Right atrium auricular region (tissue), 2 donors: Measurements from ENCODE around the gene DAW1. TPM values are rescaled to one million over a fixed set of nuclear protein-coding genes. Genes with fewer than 3 reads are reported as not detected.
A peak's percentile ranks its signal among the peaks of the same experiment; 100 is the strongest.

Experiments used
- DNase-seq: peaks from one replicate; pipeline ENCODE4 v3.0.0-alpha.2; 2019; ENCODE audit warnings: low spot score
- H3K27ac ChIP-seq, 2 donors: fragments of 200-600 bp; sonication (generic); 1 replicate in 1 of 2; 2 replicates in 1 of 2; pipeline ENCODE4 v1.5.1; 2016 to 2019
- H3K27me3 ChIP-seq, 2 donors: fragments of 200-600 bp; sonication (generic); one replicate each; pipeline versions ENCODE4 v1.5.1 to v1.6.0; 2017 to 2019
- H3K36me3 ChIP-seq: fragments of 200-600 bp; sonication (generic); one replicate; pipeline ENCODE4 v1.5.1; 2016
- H3K4me1 ChIP-seq, 2 donors: fragments of 200-600 bp; sonication (generic); one replicate each; pipeline versions ENCODE4 v1.5.1 to v1.6.0; 2017 to 2019
- H3K4me3 ChIP-seq, 2 donors: fragments of 200-600 bp; sonication (generic); 1 replicate in 1 of 2; 2 replicates in 1 of 2; pipeline ENCODE4 v1.5.1; 2017 to 2019; ENCODE audit warnings: mild to moderate bottlenecking in 1 of 2, moderate library complexity in 1 of 2
- H3K9me3 ChIP-seq, 2 donors: fragments of 200-600 bp; sonication (generic); one replicate each; pipeline ENCODE4 v1.5.1; 2019
- total RNA-seq, 2 donors: library from RNA; depleted of rRNA; stranded (reverse); fragments of >200 nt; gene quantifications; one replicate each; pipeline ENCODE4 v1.1.0, GENCODE V29; 2016
- TF ChIP-seq, protein P1 (sequence below), 2 donors: fragments of 200-600 bp; sonication (generic); IDR thresholded peaks; one replicate each; pipeline ENCODE4 v1.5.1; 2019; ENCODE audit warnings: antibody characterized with exemption in 2 of 2

DAW1 gene
- total RNA-seq, 2 donors from 2014 or later, result 0.43 TPM; not detected in 1

DNA sequence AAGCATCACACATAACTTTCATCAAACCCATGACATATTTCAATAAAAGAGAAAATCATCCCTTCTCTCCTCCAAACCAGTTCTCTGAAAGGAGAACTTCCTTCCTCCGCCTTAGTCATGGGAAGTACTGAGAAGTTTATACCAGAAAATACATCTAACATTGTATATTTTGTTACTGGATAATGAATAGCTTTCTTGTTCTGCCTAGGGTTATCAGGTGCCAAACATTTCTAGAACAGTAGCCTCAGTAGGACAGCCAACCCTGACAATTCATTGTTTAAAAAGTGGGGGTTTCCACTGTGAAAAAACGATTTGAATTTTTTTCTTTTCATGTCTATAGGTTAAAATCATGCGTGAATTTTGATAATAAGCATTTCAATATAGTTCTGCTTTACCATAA, 16.0 kb upstream of the DAW1 start:
- Histone ChIP-seq H3K9me3 (no peaks in the 10 kb centered on the region), H3K36me3 (no peaks in the 10 kb centered on the region), H3K27ac (no peak overlapping the region), H3K27me3 (no peaks in the 10 kb centered on the region), H3K4me3 (no peak overlapping the region), H3K4me1 (peaks cover 0 to 8% of the 10 kb centered on the region in 2 donors)
- TF ChIP-seq, protein P1, sequence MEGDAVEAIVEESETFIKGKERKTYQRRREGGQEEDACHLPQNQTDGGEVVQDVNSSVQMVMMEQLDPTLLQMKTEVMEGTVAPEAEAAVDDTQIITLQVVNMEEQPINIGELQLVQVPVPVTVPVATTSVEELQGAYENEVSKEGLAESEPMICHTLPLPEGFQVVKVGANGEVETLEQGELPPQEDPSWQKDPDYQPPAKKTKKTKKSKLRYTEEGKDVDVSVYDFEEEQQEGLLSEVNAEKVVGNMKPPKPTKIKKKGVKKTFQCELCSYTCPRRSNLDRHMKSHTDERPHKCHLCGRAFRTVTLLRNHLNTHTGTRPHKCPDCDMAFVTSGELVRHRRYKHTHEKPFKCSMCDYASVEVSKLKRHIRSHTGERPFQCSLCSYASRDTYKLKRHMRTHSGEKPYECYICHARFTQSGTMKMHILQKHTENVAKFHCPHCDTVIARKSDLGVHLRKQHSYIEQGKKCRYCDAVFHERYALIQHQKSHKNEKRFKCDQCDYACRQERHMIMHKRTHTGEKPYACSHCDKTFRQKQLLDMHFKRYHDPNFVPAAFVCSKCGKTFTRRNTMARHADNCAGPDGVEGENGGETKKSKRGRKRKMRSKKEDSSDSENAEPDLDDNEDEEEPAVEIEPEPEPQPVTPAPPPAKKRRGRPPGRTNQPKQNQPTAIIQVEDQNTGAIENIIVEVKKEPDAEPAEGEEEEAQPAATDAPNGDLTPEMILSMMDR (IDR thresholded peaks at IDR 0.05), result no peak
- no peak for DNase-seq

DNA sequence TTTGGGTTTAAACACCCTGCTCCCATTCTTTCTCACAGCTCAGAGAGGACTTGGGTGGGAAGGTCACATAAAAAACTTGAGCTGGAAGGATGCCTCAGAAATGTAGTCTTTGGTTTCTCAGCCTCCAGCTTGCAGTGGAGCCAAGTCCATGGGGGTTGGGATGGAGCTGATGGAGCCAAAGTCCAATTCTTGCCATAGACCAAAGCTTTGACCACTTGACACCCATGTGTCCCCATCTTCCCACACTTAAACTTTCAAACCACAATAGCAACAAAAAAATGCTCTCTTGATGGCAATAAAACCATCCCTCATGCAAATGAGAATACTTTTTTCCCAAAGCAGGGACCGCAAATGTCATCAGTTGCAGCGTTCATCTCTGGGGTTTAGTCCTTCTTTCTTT, 14.7 kb upstream of the DAW1 start:
- Histone ChIP-seq H3K4me1 (peaks cover 0 to 9% of the 10 kb centered on the region in 2 donors), H3K27ac (no peak overlapping the region), H3K27me3 (no peaks in the 10 kb centered on the region), H3K36me3 (no peaks in the 10 kb centered on the region), H3K9me3 (no peaks in the 10 kb centered on the region), H3K4me3 (no peak overlapping the region)
- TF ChIP-seq, protein P1 (IDR thresholded peaks at IDR 0.05), result no peak
- no peak for DNase-seq

DNA sequence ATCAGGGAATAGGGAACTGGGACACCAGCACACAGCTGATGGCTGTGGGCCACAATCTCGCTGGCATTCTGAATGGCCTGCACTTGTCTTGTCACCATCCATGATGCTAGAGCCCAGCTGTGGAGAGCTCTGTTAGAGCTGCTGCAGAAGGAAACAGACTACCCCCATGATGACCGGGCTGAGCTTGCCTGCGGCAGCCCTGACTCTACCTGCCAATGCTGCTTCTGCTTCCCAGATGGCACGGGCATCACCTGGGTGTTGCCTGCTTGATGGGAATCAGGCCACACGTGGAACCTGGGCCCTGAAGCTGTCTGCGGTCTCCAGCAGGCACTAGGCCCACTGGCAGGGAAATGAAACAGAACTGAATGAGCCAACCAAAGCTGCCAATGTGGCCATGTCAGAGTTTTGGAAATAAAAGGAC, 11.2 kb upstream of the DAW1 start:
- no peak for DNase-seq
- no peaks in the 10 kb centered on the region for H3K36me3 ChIP-seq

DNA sequence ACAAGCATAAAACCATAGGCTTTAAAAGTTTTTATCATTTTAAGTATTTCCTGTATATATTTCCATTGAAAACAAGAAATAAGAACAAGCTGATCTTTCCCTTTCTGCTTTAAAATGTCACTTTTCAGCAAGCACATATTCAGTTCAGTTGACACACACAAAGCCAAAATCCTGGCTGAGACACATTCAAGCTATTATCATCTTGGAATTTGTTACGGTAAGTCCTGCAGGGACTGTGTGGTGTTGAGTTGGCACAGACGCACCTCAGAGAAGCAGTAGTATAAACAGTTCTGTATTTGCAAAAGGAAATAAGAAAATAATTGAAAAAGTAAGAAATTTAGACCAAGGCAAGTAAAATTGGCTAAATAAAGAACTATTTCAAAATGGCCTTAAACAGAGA, 10.4 kb upstream of the DAW1 start:
- no peaks in the 10 kb centered on the region for H3K27me3 ChIP-seq
- no peak overlapping the region for H3K4me3 ChIP-seq
- H3K4me1 ChIP-seq, result peaks cover 0 to 13% of the 10 kb centered on the region in 2 donors
- peak overlapping the region; percentile 2 to 61 for H3K27ac ChIP-seq
- DNase-seq, result no peak
- no peaks in the 10 kb centered on the region for H3K9me3 ChIP-seq
- no peaks in the 10 kb centered on the region for H3K36me3 ChIP-seq
- TF ChIP-seq, protein P1 (IDR thresholded peaks at IDR 0.05), result no peak

More for the DNA sequence above, 11.2 kb upstream of the DAW1 start:
- H3K4me3 ChIP-seq, result no peak overlapping the region
- H3K9me3 ChIP-seq, result no peaks in the 10 kb centered on the region
- peaks cover 0 to 13% of the 10 kb centered on the region in 2 donors for H3K4me1 ChIP-seq
- no peaks in the 10 kb centered on the region for H3K27me3 ChIP-seq
- H3K27ac ChIP-seq, result peak overlapping the region; percentile 2 to 61
- TF ChIP-seq, protein P1 (IDR thresholded peaks at IDR 0.05), result no peak

DNA sequence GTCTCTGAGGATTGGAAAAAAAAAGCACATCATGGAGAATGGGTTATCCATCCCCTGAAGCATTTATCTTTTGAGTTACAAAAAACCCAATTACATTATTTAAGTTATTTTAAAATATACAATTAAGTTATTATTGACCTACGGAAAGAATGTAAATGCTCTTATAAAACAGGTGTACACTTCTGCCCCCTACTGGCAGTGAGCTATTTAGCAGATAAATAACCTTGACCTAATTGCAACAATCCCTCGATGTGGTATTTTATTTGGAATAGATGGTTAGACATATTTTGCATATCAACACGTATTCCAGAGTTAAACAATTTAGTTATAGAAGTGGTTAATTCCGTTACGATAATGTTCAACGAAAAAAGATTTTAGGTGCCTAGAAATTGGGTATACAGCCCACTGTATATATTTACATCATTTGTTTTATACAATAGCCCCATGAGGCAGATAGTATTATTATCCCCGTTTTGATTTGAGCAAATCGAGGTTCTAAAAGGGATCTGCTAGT, 9.1 kb upstream of the DAW1 start:
- Histone ChIP-seq H3K27me3 (no peaks in the 10 kb centered on the region), H3K4me1 (peaks cover 0 to 13% of the 10 kb centered on the region in 2 donors), H3K36me3 (no peaks in the 10 kb centered on the region), H3K9me3 (no peaks in the 10 kb centered on the region), H3K4me3 (no peak overlapping the region), H3K27ac (peak overlapping the region in 1 of 2 donors; percentile 60)
- no peak for DNase-seq
- TF ChIP-seq, protein P1 (IDR thresholded peaks at IDR 0.05), result peak in 1 of 2 donors; percentile 61
